ENCODE results near the gene C16orf74.
A peak's percentile ranks its signal among the peaks of the same experiment; 100 is the strongest.

C16orf74 gene

DNA sequence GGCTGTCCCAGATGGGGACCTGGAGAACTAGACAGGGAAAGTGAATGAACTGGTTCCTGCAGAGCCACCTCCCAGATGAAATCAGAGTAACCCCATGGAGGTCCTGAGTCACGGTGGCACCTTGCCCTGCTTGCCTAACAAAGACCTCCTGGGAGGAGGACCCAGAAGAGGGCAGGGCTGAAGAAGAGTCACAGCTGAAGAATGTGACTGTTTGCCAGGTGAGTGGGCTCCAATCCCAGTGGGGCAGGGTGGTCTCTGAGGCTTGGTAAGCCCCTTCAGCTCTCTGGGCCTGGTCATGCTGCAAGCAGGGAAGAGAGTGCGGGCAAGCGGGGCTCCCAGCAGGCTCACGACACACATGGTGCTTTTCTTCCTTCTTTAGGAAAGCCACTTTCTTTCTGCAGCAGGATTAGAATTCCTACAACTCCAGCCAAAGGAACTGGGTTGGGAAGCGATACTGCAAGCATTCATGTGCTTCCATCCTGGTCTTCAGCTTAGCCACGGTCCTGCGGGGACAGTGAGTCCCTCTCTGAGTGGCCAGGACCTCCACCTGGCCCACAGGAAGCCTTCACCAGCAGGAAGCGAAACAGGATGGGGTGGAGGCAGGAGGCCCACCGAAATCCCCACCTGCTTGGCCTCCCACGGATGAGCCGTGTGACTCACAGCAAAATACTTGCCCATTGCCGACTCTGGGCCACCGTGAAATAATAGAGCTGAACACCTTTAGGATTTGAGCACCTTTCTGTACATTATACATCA is 4.3 kb downstream of the C16orf74 start:
- DNase-seq = no peak

GRCh38 chr16:85738923-85739715 is 11.8 kb downstream of the C16orf74 start:
- DNase-seq = no peak

DNA sequence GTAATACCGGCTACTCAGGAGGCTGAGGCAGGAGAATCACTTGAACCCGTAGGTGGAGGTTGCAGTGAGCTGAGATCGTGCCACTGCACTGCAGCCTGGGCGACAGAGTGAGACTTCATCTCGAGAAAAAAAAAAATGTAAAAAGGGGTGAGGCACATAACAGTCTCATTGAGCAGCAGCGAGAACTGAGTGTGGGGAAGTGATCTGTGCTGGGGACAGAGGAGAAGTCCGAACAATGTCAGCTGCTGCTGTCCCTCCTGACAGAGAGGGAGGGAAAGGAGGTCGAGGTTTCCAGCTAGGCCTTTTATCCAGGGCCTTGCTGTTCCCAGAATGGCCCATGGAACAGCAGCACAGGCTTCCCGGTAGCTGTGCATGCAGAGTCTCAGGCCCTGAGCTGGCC is 14.0 kb downstream of the C16orf74 start:
- no peak for DNase-seq

GRCh38 chr16:85735946-85736345 is 14.9 kb downstream of the C16orf74 start:
- DNase-seq = no peak

GRCh38 chr16:85735225-85735635 is 15.7 kb downstream of the C16orf74 start:
- DNase-seq = no peak

DNA sequence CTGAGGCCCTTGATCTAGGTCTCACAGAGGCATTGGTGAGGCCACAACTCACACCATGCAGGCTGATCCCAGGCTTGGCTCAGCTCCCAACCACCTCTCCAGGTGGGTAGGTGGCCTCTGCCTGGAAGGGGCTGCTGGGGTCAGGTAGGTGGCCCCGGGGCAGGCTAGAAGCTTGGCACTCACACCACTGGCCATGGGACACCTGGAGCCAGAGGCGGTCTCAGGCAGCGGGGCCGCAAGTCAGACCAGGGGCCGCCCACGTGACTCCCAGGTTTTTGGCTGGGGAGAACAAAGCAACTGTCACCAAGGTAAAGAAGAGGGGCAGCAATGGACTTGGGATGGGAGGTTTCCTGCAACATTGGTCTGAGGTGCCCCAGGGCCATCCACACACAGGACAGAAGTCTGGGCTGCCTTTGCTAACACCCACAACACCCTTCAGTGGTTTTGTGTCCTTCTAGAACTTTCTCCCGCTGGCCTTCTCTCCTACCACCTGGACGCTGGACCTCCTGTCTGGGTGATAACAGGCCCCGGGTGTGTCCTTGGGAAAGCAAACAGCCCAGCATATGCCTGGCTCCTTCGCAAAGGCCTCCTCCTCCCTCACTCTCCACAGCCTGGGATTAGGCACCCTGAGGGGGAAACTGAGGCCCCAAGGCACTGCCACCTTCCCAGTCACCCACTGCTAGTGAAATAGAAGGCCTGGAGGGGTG is 16.4 kb downstream of the C16orf74 start:
- no peak for DNase-seq

GRCh38 chr16:85733839-85734170 is 17.1 kb downstream of the C16orf74 start:
- DNase-seq = no peak

- no peak for DNase-seq
These were observed 17.6 kb downstream of the C16orf74 start for GRCh38 chr16:85733155-85733838.

- DNase-seq = no peak
These were observed 19.7 kb downstream of the C16orf74 start for GRCh38 chr16:85731179-85731578.

- no peak for DNase-seq
These were observed 20.8 kb downstream of the C16orf74 start for GRCh38 chr16:85730186-85730465.

- DNase-seq = no peak
These were observed 21.3 kb downstream of the C16orf74 start for GRCh38 chr16:85729452-85730185.

DNA sequence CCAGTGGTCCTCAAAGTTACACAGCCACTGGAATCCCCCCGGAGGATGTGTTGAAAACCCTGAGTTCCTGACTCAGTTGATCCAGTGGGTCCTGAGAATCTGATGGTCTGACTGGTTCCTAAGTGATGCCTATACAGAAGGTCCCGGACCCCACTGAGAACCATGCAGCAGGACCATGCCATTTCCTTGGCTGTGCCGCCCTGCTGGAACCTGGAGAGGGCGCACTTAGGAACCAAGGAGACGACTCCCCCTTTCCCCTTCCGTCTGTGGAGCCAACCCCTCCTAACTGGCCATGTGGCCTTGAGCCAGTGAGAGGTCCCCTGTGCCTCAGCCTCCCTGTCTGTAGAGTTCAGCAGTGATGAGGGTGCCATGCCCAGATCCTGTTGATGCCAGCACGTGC is 22.0 kb downstream of the C16orf74 start:
- no peak for DNase-seq

GRCh38 chr16:85724936-85725335 is 26.0 kb downstream of the C16orf74 start:
- no peak for DNase-seq

DNA sequence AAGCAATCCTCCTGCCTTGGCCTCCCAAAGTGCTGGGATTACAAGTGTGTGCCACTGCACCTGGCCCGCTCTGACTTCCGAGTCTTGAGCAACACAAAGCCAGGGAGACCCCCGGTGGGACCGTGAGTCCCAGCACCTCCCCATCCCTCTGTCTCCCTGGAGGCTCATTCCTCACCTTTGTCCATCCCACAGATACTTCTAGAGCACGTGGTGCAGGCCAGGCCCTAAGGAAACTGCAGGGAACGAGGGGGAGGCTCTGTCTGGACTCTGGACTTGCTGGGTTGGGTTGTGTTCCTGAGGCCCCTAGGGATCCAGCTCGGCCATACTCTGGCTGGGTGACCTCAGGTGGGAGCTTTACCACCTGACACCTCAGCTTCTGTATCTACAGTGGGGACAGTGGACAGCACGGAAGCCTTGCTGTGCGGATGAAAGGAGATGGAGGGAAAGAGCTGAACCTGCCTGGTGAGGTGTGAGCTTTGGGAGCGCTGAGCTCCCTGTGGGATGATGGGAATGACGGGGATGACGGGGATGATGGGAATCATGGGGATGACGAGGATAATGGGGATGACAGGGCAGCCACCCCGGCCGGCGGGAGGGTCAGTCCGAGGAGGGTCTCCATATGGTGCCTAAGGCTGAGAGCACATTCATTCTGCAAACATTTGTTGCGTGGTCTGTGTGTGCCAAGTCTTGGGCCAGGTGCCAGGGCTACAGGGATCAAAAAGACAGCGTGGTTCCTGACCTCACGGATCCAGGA is 26.6 kb downstream of the C16orf74 start:
- no peak for DNase-seq

GRCh38 chr16:85722128-85722893 is 28.6 kb downstream of the C16orf74 start:
- DNase-seq = no peak

GRCh38 chr16:85720302-85720637 is 30.6 kb downstream of the C16orf74 start:
- no peak for DNase-seq

- DNase-seq = no peak
These were observed 31.1 kb downstream of the C16orf74 start for GRCh38 chr16:85719605-85720301.

DNA sequence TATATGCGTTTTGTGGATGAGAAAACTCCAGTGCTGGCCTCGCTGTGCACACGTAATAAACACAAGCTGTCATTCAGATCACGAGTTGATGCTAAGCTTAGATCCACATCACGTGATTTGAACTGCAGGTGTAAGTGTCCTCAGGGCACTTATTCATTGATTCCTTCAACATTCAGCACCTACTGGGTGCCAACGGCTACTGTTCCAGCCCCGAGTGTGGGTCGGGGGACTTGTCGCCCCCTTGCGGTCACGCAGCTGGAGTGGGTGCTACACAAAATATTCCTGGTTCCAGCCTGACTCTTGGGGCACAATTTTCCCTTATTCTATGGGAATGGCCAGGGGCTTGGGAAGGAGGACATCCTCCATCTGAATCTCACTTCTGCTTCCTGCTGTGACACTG is 32.2 kb downstream of the C16orf74 start:
- peak in 1 of 2 experiments; percentile 13 for DNase-seq

GRCh38 chr16:85718153-85718477 is 32.8 kb downstream of the C16orf74 start:
- no peak for DNase-seq

- DNase-seq = peak in 1 of 2 experiments; percentile 24
These were observed 33.3 kb downstream of the C16orf74 start for GRCh38 chr16:85717393-85718152.
